ENCODE data around the gene GMEB2.

- TF ChIP-seq EZH2 (IDR thresholded peaks at IDR 0.05) = no peak
- TF ChIP-seq POLR2AphosphoS5 (IDR thresholded peaks at IDR 0.05; ENCODE audit: borderline replicate concordance, low read depth, low read length) = no peak
- TF ChIP-seq FOXP2 (optimal IDR thresholded peaks at IDR 0.05; ENCODE audit: control extremely low read depth, extremely low read length, insufficient read depth) = no peak
Measured at GRCh38 chr20:63596423-63596822, 30.5 kb downstream of the GMEB2 start.

All from SK-N-MC (cell line).